Stimulated activated CD8-positive, alpha-beta memory T cell treated with anti-CD3 and anti-CD28 coated beads, Interleukin-4, amount 100 ng/mL, for 24 hours (primary cell): ENCODE measurements around the gene SSX2IP.
"Not testable (repeated sequence)": the region's sequence is repeated elsewhere in the genome, so short reads cannot be mapped to it uniquely, and the experiment has no call there.

Source experiments
- DNase-seq: peaks from one replicate; pipeline ENCODE4 v3.0.0-alpha.2; 2020; ENCODE audit warnings: low read depth

Gene SSX2IP

GRCh38 chr1:84615790-84616189 lies 74.5 kb downstream of the SSX2IP start:
- DNase-seq, result no peak

GRCh38 chr1:84613887-84614286 lies 76.4 kb downstream of the SSX2IP start:
- no peak for DNase-seq

- no peak for DNase-seq
These were observed 77.2 kb downstream of the SSX2IP start for GRCh38 chr1:84613026-84613425.

DNA sequence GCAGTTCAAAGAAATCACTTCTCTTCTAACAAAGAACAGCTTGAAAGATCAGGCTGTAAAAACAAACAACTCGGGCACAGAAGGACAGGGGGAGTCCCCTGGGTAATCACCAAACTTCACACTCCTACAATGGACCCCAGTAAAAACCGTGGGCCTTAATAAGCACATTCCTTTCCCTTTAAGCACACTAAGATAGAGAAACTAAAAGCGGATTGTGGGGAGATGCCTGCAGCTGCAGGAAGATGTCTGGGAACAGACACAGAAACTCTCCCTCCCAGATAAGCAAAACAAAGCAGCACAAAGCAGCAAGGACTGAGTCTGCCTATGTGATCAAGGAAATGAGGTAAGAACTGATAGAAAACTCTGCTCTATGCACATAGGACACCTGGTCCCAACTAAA lies 78.5 kb downstream of the SSX2IP start:
- no peak for DNase-seq

DNA sequence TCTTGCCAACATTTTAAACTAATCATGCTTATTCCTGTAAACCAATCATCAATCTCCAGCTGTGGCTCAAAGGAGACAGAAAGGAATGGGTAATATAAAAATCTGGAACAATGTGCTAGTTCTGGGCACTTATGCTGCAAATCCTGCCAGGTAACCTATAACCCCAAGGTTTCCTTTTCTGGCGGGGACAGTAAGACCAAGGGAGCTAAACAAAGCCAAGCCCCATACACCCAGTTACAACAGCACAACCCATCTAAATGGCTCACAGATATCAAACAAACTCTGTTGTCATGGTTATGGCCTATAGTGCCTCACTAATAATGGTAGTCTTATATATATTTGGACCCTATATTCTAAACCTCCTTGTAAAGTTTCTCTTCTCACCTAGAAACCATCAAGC lies 79.2 kb downstream of the SSX2IP start:
- DNase-seq, result no peak

DNA sequence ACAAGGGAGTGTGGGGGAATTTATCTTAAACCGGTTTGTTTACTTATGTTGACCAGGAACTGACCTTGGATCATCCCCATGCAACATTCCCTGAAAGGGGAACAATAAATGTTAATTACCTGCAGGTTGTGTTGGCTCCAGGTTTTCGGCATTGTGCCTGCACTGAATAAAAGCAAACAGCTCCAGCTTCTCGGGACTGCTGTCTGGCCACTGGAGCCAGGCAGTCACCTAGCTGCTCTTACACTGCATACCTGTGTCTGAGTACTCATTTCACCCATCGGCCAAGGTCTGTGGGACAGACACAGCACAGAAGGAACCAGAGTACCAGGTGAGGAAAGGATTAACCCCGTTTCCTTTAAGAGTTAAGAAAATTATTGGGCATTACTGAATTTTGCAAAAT lies 83.3 kb downstream of the SSX2IP start:
- DNase-seq, result no peak

DNA sequence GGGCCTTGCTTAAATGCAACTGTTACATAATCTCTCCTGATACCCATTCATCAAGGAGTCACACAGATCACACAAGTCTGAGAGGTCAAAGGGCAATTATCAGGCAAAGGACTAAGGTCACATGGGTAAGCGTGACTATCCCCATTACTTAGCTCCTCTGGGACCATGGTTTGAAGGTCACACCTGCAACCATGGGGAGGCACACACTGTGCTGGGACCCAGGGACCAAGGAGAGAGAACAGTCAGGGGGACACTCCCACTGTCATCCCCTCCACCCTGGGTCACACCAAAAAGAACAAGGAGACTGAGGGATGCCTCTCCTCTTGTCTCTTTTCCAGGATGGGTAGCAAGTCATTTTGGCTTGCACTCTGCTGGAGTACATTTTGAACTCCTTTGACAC lies 85.1 kb downstream of the SSX2IP start:
- no peak for DNase-seq

DNA sequence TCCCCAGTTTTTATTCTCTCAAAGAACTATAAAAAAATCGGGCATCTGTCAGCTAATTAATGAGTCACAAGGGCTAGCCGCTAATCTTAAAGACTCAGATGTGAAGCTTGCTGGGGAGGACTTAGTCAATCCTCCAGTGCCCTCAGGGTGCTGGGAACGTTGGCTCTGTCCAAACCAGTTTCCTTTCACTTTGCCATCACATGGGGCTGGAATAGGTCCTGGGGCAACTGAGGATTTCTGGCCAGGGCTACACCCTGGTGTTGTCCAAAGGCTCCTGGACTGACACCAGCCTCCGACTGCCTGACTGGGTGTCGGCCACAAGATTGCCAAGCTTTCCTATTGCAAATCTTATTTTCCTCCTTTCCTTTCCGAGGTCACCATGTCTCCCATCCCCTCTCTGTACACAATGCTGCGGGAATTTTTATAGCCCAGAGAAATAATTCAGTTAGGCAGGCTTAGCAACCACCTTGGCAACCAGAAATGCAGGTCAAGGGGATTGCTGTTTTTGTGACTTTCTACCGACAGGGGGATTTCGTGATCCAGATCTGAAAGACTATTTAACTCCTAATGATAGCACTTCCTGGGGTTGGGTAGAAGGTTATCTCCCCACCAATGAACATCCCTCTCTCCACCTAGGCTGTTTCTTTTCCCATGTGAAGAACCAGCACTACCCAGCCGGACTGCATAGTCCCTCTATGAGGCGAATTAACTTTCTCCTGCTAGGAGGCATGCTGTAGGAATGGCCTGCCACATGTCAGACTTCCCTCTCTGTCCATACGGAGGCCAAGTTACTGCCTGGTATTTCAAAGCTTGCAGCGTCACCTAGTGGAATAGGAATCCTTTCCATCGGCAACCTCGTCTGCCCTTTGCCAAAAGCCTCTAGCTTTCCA lies 86.1 kb downstream of the SSX2IP start:
- no peak for DNase-seq

DNA sequence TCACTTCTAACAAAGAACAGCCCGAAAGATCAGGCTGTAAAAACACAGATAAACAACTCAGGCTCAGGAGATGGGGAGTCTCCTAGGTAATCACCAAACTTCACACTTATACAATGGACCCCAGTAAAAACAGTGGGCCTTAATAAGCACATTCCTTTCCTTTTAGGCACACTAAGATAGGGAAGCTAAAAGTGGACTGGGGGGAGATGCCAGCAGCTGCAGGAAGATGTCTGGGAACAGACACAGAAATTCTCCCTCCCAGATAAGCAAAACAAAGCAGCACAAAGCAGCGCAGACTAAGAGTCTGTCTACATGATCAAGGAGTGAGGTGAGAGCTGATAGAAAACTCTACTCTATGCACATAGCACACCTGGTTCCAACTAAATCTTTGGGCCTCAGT lies 87.0 kb downstream of the SSX2IP start:
- DNase-seq, result no peak

GRCh38 chr1:84600796-84601195 lies 89.5 kb downstream of the SSX2IP start:
- no peak for DNase-seq

DNA sequence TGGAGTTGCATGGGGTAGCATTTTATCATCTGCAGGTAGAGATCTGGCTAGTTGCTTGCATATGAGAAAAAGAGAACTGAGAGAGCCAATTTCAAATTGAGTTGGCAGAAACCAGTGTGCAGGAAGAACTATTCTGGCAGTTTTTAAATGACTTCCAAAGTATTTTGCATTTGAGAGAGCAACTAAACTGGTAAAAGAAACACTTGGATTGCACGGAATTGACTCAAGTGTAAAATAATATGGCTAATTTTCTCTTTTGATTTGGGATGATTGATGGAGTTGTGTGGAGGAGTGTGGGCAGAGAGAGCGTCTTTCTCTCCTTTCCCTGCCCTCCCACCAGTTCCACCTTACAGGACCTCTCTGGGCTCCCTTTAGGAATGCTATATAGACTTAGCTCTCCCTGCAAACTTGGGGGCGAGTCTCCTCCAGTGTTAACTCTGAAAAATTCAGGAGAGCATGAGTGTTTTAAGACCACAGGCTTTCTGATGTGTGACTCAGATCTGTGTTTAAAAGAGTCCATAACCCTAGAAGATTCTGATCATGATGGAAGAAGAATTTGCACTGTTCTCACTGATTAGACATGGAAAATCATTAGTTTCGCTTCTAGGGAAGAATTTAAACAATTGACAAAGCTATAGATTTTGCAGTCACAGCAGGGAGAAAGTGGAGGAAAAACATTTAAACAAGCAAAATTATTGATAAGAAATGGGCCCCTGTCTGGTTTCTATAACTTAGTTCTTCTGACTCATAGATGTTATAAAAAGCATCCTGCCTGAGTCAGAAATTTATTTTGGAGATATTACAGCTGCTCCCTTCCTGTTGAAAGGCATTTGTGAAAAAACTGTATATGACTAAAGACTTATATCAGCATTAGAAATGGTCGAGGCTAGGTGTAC lies 91.2 kb downstream of the SSX2IP start:
- DNase-seq, result no peak

DNA sequence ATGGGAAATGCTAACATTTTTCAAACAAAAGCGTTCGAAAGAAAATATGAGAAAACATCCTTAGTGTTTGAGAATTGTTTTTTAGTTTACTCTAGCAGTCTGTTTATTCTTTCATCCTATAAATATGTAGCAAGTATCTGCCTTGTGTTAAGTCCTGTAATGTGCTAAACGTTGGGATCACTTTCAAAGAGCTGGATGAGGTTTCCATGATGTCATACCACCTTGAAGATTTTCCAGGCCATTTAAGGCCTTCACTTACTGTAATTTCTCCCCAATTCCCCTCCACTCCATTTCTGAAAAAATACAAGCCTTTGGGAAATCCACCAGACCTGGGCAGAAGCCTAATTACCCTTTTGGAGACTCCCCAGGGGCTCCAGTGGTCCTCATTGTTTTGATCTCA lies 91.8 kb downstream of the SSX2IP start:
- no peak for DNase-seq

DNA sequence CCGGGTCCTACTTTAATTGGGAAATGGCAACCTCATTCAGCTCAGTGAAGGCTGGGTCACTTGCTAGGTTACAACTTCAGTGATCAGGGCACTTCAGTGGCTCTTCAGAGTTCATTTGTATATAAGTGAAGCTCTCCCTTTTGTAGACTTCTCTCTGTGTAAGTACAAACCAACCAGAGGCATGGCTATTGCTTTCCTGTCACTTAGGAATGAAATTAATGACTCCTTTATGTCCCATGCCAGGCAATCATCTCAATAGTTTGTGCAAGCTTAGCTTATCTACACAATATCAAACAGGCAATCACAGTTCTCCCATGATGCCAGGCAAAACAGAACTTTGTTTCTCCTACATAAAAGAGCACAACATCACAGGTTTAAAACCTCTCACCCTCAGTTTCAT lies 93.2 kb downstream of the SSX2IP start:
- no peak for DNase-seq

GRCh38 chr1:84594959-84595358 lies 95.3 kb downstream of the SSX2IP start:
- not testable (repeated sequence) for DNase-seq
